ENCODE data around the gene ZNF436. TPM values are rescaled to one million over a fixed set of nuclear protein-coding genes. Genes with fewer than 3 reads are reported as not detected.

ZNF436 gene
- total and polyA plus RNA-seq, 2 of the 13 experiments (the other 11 are each of a cell fraction or from before 2014, with no cell fraction given) = 4.3 to 9.9 TPM

GRCh38 chr1:23331713-23332112 lies 37.9 kb downstream of the ZNF436 start (continued):
- TF ChIP-seq, protein P1, sequence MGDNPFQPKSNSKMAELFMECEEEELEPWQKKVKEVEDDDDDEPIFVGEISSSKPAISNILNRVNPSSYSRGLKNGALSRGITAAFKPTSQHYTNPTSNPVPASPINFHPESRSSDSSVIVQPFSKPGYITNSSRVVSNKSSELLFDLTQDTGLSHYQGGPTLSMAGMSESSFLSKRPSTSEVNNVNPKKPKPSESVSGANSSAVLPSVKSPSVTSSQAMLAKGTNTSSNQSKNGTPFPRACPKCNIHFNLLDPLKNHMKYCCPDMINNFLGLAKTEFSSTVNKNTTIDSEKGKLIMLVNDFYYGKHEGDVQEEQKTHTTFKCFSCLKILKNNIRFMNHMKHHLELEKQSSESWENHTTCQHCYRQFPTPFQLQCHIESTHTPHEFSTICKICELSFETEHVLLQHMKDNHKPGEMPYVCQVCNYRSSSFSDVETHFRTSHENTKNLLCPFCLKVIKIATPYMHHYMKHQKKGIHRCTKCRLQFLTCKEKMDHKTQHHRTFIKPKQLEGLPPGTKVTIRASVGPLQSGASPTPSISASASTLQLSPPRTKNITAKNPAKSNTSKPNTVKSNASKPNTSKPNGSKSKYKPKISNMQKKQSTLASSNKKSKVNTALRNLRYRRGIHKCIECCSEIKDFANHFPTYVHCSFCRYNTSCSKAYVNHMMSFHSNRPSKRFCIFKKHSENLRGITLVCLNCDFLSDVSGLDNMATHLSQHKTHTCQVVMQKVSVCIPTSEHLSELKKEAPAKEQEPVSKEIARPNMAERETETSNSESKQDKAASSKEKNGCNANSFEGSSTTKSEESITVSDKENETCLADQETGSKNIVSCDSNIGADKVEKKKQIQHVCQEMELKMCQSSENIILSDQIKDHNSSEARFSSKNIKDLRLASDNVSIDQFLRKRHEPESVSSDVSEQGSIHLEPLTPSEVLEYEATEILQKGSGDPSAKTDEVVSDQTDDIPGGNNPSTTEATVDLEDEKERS (CRISPR knock-in tag; IDR thresholded peaks at IDR 0.05) = no peak

GRCh38 chr1:23330846-23331245 lies 38.8 kb downstream of the ZNF436 start:
- no peak overlapping the region for H2AFZ ChIP-seq (ENCODE audit: low read length)
- ChIA-PET CTCF (ENCODE audit: low intra/inter-chr PET ratio, low total read pairs) (no interaction called here), POLR2A (interaction anchor here (2.0 to 2.6 kb wide), 2 partner anchors 14 to 37 kb away, joined by 4 to 8 read pairs; partner anchors contain the start of gene HNRNPR)
- peak; percentile 41; the same call in 1 of the 2 replicates for TF ChIP-seq CEBPB (IDR thresholded peaks at IDR 0.05; ENCODE audit: borderline replicate concordance, low read depth, low read length)
- TF ChIP-seq RBFOX2 (IDR thresholded peaks at IDR 0.05; ENCODE audit: low read depth, low read length) = 0 out of 2 replicates have a peak, but pooled peaks have one; percentile 4
- no peak for TF ChIP-seq GPN1 (CRISPR knock-in tag; IDR thresholded peaks at IDR 0.05; ENCODE audit: borderline replicate concordance)
- peak; percentile 6 for TF ChIP-seq AGO2 (optimal IDR thresholded peaks at IDR 0.05; ENCODE audit: low read depth, low read length)
- TF ChIP-seq ZNF646 (CRISPR knock-in tag; IDR thresholded peaks at IDR 0.05) = no peak
- H3K9me3 ChIP-seq (ENCODE audit: low read length) = no peaks in the 10 kb centered on the region
- no peak overlapping the region for H3K27ac ChIP-seq (ENCODE audit: extremely low read length, insufficient read depth, low read length)
- intact Hi-C loops (cut with micrococcal nuclease; ENCODE audit: unreplicated experiment) = no loop called here
- ATAC-seq (no peak), DNase-seq (ENCODE audit: low spot score) (no peak), FAIRE-seq (no peak)
- H3K4me3 ChIP-seq (replicated peaks in 1 of 3; ENCODE audit: insufficient read depth in 1 of 3, low read depth in 2 of 3, low read length in 3 of 3) = no peak overlapping the region
- 0 out of 2 replicates have a peak, but pooled peaks cover 8% of the 10 kb centered on the region for H3K4me1 ChIP-seq (ENCODE audit: insufficient read depth, low read length)
- peaks cover 71% of the 10 kb centered on the region for H3K79me2 ChIP-seq (ENCODE audit: insufficient read depth, low read length)
- H4K20me1 ChIP-seq (ENCODE audit: insufficient read depth, low read length) = peaks cover 21% of the 10 kb centered on the region
- in situ Hi-C loops (cut with HindIII; ENCODE audit: extremely low pct_ligation_motif_present, low pct_unique_long_range_greater_than_20kb) = no loop called here
- WGBS (ENCODE audit: low lambda C conversion rate) = 100% methylated on average over 1 of the region's 1 CpG
- no TSS peak for BruUV-seq (replicated peaks)
- no peak overlapping the region for H3K4me2 ChIP-seq (ENCODE audit: low read depth, low read length)
- no peaks in the 10 kb centered on the region for H3K27me3 ChIP-seq (ENCODE audit: control insufficient read depth in 1 of 2, insufficient read depth in 2 of 2, low read length in 2 of 2)
- no peak overlapping the region for H3K9ac ChIP-seq (ENCODE audit: insufficient read depth, low read depth, low read length)
- H3K36me3 ChIP-seq (replicated peaks in 1 of 2; ENCODE audit: control insufficient read depth in 1 of 2, insufficient read depth in 2 of 2, low read length in 2 of 2) = peaks cover 16 to 81% of the 10 kb centered on the region in 2 experiments

Data from HepG2 (cell line).